ENCODE measurements around the gene SS18L1. TPM values are rescaled to one million over a fixed set of nuclear protein-coding genes. Genes with fewer than 3 reads are reported as not detected.

SS18L1 gene
- total RNA-seq, 1 experiment from 2014 or later, result 17.9 TPM

DNA sequence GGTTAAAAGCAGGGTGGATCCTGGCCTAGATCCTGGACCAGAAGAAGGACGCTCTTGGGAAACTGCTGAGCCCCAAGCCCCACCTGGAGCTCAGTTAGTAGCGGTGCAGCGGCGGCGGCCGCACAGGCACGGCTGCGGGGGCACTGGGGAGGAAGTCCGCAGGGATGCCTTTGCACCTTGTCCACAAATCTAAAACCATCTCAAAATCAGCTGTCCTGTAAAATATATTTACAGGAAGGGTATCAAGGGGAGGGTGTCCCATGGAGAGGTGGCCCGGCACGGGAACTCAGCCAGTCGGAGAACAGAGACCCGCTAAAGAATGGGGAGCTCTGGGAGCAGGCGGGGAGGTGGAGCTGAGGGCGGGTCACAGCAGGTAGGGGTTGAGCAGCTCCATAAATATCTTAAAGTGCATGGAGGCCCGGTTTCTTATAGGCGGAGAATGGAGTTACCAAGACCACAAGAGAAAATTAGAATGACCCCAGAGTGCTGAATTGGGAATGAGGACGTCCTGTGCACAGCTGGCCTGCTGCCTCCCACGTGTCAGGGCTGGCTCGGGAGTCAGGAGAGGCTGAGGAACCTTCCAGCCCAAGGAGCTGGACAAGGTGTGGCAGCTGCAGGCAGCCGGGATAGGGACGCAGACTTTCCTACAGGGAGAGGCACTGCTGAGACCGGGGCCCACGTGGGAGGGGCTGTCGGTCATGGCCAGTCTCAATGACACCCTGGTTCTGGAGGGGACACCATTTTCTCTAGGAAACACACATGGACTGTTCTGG, 47.3 kb downstream of the SS18L1 start:
- H4K20me1 ChIP-seq (ENCODE audit: low read length), result no peaks in the 10 kb centered on the region
- H3K4me1 ChIP-seq (ENCODE audit: insufficient read depth, low read length), result no peaks in the 10 kb centered on the region; the same call in 1 of the 2 replicates
- peaks cover 50% of the 10 kb centered on the region for H3K79me2 ChIP-seq (ENCODE audit: low read length)
- no peak for TF ChIP-seq EZH2 (IDR thresholded peaks at IDR 0.05; ENCODE audit: low read length, unreplicated experiment)
- TF ChIP-seq EZH2phosphoT487 (IDR thresholded peaks at IDR 0.05; ENCODE audit: borderline replicate concordance, low read length), result no peak
- TF ChIP-seq, protein P1, sequence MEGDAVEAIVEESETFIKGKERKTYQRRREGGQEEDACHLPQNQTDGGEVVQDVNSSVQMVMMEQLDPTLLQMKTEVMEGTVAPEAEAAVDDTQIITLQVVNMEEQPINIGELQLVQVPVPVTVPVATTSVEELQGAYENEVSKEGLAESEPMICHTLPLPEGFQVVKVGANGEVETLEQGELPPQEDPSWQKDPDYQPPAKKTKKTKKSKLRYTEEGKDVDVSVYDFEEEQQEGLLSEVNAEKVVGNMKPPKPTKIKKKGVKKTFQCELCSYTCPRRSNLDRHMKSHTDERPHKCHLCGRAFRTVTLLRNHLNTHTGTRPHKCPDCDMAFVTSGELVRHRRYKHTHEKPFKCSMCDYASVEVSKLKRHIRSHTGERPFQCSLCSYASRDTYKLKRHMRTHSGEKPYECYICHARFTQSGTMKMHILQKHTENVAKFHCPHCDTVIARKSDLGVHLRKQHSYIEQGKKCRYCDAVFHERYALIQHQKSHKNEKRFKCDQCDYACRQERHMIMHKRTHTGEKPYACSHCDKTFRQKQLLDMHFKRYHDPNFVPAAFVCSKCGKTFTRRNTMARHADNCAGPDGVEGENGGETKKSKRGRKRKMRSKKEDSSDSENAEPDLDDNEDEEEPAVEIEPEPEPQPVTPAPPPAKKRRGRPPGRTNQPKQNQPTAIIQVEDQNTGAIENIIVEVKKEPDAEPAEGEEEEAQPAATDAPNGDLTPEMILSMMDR (conservative IDR thresholded peaks at IDR 0.05; ENCODE audit: low read depth, low read length), result no peak
- H3K9me3 ChIP-seq (ENCODE audit: low read length), result no peaks in the 10 kb centered on the region
- H2AFZ ChIP-seq (ENCODE audit: low read length), result no peak overlapping the region
- no peak overlapping the region for H3K9ac ChIP-seq (ENCODE audit: low read length)
- no peaks in the 10 kb centered on the region for H3K27me3 ChIP-seq (ENCODE audit: low read length)
- ATAC-seq (no peak), DNase-seq (no peak)
- no TSS peak for BruUV-seq (replicated peaks)
- H3K4me2 ChIP-seq (ENCODE audit: low read length), result no peak overlapping the region
- H3K36me3 ChIP-seq (ENCODE audit: low read depth, low read length), result peaks cover 18% of the 10 kb centered on the region; the same call in 1 of the 2 replicates
- CTCF ChIA-PET, result no interaction called here
- intact Hi-C loops (cut with micrococcal nuclease), result no loop called here
- no peaks in the 10 kb centered on the region for H3F3A ChIP-seq (ENCODE audit: low read length, unreplicated experiment)
- H3K27ac ChIP-seq (ENCODE audit: low read length), result no peak overlapping the region
- H3K9me2 ChIP-seq (replicated peaks; ENCODE audit: low read length), result no peaks in the 10 kb centered on the region
- no peak overlapping the region for H3K4me3 ChIP-seq (ENCODE audit: low read length)
- POLR2A ChIA-PET (ENCODE audit: unreplicated experiment), result no interaction called here

DNA sequence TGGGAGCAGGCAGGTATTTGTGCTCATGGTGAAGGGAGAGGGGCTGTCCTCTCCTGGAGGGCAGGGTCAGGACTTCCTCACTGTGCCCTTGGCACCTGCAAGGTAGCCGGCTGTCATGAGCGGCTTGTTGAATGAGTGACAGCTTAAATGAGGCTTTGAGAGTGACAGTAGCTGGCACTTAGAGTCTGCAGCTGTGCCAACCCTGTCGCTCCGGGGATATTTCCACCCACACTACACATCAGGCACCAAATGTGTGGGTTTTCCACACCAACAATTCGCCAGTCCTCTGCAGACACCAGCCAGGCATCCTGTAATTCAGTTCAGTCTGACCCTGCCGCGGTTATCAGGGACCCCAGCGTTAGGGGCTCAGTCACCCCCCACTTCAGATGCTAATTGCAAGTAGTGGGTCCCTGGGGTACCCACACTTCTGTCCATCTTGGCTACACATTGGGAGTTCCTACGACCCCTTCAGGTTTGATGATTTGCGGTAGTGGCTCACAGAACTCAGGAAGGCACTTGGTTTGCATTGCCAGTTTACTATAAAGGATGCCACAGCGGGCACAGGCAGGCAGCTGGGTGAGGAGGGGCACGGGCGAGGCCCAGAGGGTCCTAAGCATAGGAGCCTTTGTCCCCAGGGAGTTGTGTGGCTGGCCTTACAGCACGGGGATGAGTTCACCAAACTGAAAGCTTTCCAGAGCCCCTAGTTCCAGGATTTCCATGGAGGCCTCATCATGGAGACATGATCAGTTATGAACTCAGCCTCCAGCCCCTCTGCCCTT, 48.4 kb downstream of the SS18L1 start:
- ChIA-PET CTCF (no interaction called here), POLR2A (ENCODE audit: unreplicated experiment) (no interaction called here)
- no peaks in the 10 kb centered on the region for H4K20me1 ChIP-seq (ENCODE audit: low read length)
- H3K4me1 ChIP-seq (ENCODE audit: insufficient read depth, low read length), result no peaks in the 10 kb centered on the region; the same call in 1 of the 2 replicates
- H3K36me3 ChIP-seq (ENCODE audit: low read depth, low read length), result peaks cover 18% of the 10 kb centered on the region; the same call in 1 of the 2 replicates
- no peak overlapping the region for H3K4me3 ChIP-seq (ENCODE audit: low read length)
- no peaks in the 10 kb centered on the region for H3F3A ChIP-seq (ENCODE audit: low read length, unreplicated experiment)
- H3K79me2 ChIP-seq (ENCODE audit: low read length), result peaks cover 38% of the 10 kb centered on the region
- H3K9me2 ChIP-seq (replicated peaks; ENCODE audit: low read length), result no peaks in the 10 kb centered on the region
- DNase-seq (no peak), ATAC-seq (no peak)
- no peaks in the 10 kb centered on the region for H3K9me3 ChIP-seq (ENCODE audit: low read length)
- H3K9ac ChIP-seq (ENCODE audit: low read length), result no peak overlapping the region
- intact Hi-C loops (cut with micrococcal nuclease), result no loop called here
- no peak overlapping the region for H2AFZ ChIP-seq (ENCODE audit: low read length)
- no peak overlapping the region for H3K4me2 ChIP-seq (ENCODE audit: low read length)
- no TSS peak for BruUV-seq (replicated peaks)
- no peak overlapping the region for H3K27ac ChIP-seq (ENCODE audit: low read length)
- no peaks in the 10 kb centered on the region for H3K27me3 ChIP-seq (ENCODE audit: low read length)
- TF ChIP-seq EZH2 (IDR thresholded peaks at IDR 0.05; ENCODE audit: low read length, unreplicated experiment) (no peak), EZH2phosphoT487 (IDR thresholded peaks at IDR 0.05; ENCODE audit: borderline replicate concordance, low read length) (no peak)
- TF ChIP-seq, protein P1 (conservative IDR thresholded peaks at IDR 0.05; ENCODE audit: low read depth, low read length), result no peak
